GM12872 (cell line): ENCODE results near the gene MS4A10.

ENCODE experiments used
- TF ChIP-seq, protein P1 (sequence below): IDR thresholded peaks from 3 replicates; pipeline ENCODE4 v1.5.1; 2011; ENCODE audit warnings: low read depth, mild to moderate bottlenecking, low read length, moderate library complexity; ENCODE audit not compliant: insufficient read depth

The MS4A10 gene

DNA sequence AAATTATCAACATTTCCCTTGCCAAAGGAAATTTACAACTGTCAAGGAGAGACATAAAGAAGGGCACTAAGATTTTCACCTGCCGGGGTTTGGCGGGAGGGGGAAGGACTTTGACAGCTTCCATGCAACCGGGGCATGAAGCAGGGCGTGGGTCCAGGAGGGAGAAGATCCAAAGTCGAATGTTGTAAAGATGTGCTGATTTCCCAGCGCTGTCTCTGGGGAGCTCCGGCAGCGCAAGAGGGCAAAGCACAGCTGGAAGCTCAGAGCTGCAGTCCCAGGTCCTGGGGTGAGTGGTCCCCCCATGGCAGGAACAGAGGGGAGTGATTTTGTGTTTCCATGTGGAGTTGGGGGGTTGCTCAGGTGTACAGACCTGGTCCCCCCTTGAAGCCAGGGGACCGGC is at the start of gene MS4A10:
MS4A10 (plus strand) TSS at position 198 of the 400 bp plus-strand sequence. CDS start 5,003 bp downstream, outside the sequence.
- TF ChIP-seq, protein P1, sequence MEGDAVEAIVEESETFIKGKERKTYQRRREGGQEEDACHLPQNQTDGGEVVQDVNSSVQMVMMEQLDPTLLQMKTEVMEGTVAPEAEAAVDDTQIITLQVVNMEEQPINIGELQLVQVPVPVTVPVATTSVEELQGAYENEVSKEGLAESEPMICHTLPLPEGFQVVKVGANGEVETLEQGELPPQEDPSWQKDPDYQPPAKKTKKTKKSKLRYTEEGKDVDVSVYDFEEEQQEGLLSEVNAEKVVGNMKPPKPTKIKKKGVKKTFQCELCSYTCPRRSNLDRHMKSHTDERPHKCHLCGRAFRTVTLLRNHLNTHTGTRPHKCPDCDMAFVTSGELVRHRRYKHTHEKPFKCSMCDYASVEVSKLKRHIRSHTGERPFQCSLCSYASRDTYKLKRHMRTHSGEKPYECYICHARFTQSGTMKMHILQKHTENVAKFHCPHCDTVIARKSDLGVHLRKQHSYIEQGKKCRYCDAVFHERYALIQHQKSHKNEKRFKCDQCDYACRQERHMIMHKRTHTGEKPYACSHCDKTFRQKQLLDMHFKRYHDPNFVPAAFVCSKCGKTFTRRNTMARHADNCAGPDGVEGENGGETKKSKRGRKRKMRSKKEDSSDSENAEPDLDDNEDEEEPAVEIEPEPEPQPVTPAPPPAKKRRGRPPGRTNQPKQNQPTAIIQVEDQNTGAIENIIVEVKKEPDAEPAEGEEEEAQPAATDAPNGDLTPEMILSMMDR: no peak

GRCh38 chr11:60739114-60739513 is 46.0 kb upstream of the MS4A10 start:
- TF ChIP-seq, protein P1: peak; percentile 29; the same call in 1 of the 3 replicates

- TF ChIP-seq, protein P1: no peak
Observed at GRCh38 chr11:60740573-60740972, 44.6 kb upstream of the MS4A10 start.

DNA sequence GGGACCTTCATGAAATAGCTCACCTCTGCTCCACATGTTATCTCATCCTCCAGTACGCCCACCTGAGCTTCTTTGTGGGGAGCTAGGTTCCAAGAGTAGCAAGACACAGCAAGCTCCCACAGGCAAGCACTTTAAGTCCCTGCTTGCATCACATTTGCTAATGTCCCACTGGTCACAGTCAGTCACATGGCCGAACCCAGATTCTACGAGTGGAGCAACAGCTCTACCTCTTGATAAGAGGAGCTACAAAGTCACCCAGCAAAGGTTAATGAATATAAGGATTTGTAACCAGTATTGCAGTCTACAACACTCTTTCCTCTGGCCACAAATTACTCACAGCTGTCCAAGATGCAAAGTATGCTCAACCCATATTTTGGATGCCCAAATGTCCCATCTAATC is 43.7 kb upstream of the MS4A10 start:
- TF ChIP-seq, protein P1: no peak

DNA sequence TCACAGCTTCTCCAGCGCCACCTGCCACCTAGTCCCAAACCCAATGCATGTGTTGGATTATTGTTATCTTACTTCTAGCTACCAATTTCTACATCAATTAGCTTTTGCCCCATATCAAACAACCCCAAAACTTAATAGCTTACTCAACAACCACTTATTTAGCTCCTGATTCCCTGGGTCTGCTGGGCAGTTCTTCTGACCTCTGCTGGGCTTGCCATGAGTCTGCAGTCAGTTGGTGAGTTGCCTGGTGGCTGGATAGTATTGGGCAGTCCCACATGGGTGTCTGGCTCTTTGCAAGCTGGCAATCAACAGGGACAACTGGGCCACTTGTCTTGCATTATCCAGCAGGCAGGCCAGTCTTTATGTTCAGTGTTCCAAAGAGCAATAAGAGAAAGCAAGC is 42.1 kb upstream of the MS4A10 start:
- TF ChIP-seq, protein P1: no peak

- TF ChIP-seq, protein P1: no peak
Observed at GRCh38 chr11:60744114-60744513, 41.0 kb upstream of the MS4A10 start.

GRCh38 chr11:60747359-60747873 is 37.7 kb upstream of the MS4A10 start:
- TF ChIP-seq, protein P1: no peak
